Fibroblast of lung (primary cell): ENCODE measurements around the gene TCP11.

Experiments used
- EZH2 ChIP-seq: IDR thresholded peaks from 2 replicates; pipeline ENCODE4 v1.5.1; 2012; ENCODE audit warnings: low read length, control low read depth, mild to moderate bottlenecking; ENCODE audit errors: missing control alignments
- TF ChIP-seq, protein P1 (sequence below), 2 donors: IDR thresholded peaks in 1 of 2; conservative IDR thresholded peaks in 1 of 2; 1 replicate in 1 of 2; 2 replicates in 1 of 2; pipeline ENCODE4 v1.5.1; 2011 to 2012; ENCODE audit warnings: low read length in 2 of 2, control low read depth in 1 of 2, inconsistent platforms in 1 of 2, low read depth in 1 of 2, mild to moderate bottlenecking in 1 of 2

GRCh38 chr6:35186571-35186970 is 45.4 kb upstream of the TCP11 start:
- TF ChIP-seq, protein P1, sequence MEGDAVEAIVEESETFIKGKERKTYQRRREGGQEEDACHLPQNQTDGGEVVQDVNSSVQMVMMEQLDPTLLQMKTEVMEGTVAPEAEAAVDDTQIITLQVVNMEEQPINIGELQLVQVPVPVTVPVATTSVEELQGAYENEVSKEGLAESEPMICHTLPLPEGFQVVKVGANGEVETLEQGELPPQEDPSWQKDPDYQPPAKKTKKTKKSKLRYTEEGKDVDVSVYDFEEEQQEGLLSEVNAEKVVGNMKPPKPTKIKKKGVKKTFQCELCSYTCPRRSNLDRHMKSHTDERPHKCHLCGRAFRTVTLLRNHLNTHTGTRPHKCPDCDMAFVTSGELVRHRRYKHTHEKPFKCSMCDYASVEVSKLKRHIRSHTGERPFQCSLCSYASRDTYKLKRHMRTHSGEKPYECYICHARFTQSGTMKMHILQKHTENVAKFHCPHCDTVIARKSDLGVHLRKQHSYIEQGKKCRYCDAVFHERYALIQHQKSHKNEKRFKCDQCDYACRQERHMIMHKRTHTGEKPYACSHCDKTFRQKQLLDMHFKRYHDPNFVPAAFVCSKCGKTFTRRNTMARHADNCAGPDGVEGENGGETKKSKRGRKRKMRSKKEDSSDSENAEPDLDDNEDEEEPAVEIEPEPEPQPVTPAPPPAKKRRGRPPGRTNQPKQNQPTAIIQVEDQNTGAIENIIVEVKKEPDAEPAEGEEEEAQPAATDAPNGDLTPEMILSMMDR (conservative IDR thresholded peaks at IDR 0.05 in 1 of 2, IDR thresholded peaks at IDR 0.05 in 1 of 2; ENCODE audit: low read depth in 1 of 2, low read length in 2 of 2), result no peak
- TF ChIP-seq EZH2, result no peak
